Left ventricle myocardium inferior (tissue), 1 donor: ENCODE measurements around the gene AKT1S1. TPM values are rescaled to one million over a fixed set of nuclear protein-coding genes. Genes with fewer than 3 reads are reported as not detected.

Source experiments
- DNase-seq: peaks from one replicate; pipeline ENCODE4 v3.0.0-alpha.2; 2020
- H3K27ac ChIP-seq: fragments of 200-600 bp; replicated peaks from 2 replicates; pipeline ENCODE4 v1.8.0; 2021
- H3K27me3 ChIP-seq: fragments of 200-600 bp; 2 replicates; pipeline ENCODE4 v1.8.0; 2021; ENCODE audit warnings: low read depth
- H3K36me3 ChIP-seq: fragments of 200-600 bp; 2 replicates; pipeline ENCODE4 v1.8.0; 2021
- H3K4me1 ChIP-seq: fragments of 200-600 bp; 2 replicates; pipeline ENCODE4 v1.8.0; 2021
- H3K4me3 ChIP-seq: fragments of 200-600 bp; 2 replicates; pipeline ENCODE4 v1.8.0; 2021; ENCODE audit warnings: mild to moderate bottlenecking, moderate library complexity
- H3K9me3 ChIP-seq: fragments of 200-600 bp; replicated peaks from 2 replicates; pipeline ENCODE4 v1.8.0; 2021
- intact Hi-C: fragments of 100-400 bp; cut with micrococcal nuclease; formaldehyde crosslinking; loops from one replicate; pipeline ENCODE4 v1.11.0; 2022
- total RNA-seq: library from RNA; stranded (reverse); fragmentation: NEBNext Ultra II Directional; extraction: Animal tissue kit (Norgen Biotek cat#: 25700); gene quantifications from one replicate; pipeline ENCODE4 v1.2.1, GENCODE V29; 2021
- TF ChIP-seq, protein P1 (sequence below): fragments of 200-600 bp; IDR thresholded peaks from 2 replicates; pipeline ENCODE4 v1.8.0; 2021; ENCODE audit warnings: antibody characterized with exemption, mild to moderate bottlenecking, borderline replicate concordance
- donor health status: DM: no; HTN: yes; CAD: no; lungs with severe emphysema.

The AKT1S1 gene
- total RNA-seq, 1 donor from 2014 or later: 36.0 TPM

DNA sequence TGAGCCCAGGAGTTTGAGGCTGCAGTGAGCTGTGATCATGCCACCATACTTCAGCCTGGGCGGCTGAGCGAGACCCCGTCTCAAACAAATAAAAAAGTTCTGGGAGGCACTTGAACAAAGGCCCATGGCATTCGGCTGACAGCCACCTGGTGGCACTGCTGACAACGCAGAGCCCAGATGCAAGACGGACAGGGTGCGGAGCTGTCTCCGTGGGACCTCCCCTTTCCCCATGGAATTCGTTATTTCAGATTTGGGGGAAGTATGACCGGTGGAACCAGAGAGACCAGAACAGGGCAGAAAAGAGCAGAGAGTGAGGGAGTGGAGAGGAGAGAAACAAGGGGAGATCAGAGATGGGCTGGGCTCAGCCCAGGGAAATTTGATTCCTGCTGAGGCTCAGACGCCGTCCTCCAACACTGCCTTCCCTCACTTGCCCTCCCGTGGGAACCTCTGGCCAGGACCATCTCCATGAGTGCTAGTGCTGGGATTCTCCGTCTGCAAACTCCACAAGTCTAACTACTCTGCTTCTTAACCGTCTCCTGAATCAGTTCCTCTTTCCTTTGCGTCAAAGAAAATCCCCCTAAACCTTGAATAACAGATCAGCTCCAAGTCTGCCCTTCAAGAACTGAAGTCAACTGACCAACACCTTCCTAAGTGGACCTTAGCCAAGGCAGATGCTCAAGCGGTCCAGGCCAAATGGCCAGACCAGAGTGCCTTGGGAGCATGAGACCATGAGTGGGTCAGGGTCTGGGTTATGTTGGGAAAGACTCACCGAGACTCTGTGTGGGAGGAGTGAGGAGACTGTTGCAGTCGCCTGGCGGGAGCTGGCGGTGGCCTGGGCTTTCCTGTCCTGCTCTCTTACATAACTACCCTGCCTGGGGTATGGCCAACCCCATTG is 39.9 kb upstream of the AKT1S1 start:
- TF ChIP-seq, protein P1, sequence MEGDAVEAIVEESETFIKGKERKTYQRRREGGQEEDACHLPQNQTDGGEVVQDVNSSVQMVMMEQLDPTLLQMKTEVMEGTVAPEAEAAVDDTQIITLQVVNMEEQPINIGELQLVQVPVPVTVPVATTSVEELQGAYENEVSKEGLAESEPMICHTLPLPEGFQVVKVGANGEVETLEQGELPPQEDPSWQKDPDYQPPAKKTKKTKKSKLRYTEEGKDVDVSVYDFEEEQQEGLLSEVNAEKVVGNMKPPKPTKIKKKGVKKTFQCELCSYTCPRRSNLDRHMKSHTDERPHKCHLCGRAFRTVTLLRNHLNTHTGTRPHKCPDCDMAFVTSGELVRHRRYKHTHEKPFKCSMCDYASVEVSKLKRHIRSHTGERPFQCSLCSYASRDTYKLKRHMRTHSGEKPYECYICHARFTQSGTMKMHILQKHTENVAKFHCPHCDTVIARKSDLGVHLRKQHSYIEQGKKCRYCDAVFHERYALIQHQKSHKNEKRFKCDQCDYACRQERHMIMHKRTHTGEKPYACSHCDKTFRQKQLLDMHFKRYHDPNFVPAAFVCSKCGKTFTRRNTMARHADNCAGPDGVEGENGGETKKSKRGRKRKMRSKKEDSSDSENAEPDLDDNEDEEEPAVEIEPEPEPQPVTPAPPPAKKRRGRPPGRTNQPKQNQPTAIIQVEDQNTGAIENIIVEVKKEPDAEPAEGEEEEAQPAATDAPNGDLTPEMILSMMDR: no peak
- DNase-seq: no peak
- Histone ChIP-seq H3K36me3 (peaks cover 37% of the 10 kb centered on the region), H3K4me3 (no peak overlapping the region), H3K4me1 (no peaks in the 10 kb centered on the region), H3K27ac (no peak overlapping the region), H3K27me3 (no peaks in the 10 kb centered on the region), H3K9me3 (no peaks in the 10 kb centered on the region)
- intact Hi-C loops: no loop called here

DNA sequence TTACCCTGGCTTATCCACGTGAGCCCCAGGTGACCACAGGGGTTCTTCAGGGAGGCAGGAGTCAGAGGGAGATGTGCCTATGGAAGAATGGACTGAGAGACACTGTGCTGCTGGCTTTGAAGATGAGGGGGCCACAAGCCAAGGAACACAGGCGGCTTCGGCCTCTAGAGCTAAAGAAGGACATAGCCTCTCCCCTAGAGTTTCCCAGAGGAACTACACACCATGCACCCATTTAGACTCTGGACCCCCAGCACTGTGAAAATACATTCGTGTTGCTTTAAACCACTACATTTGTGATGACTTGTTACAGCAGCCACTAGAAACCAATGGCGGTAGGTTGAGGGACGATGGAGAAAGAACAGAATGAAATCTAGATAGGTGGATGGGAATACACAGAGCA is 38.1 kb upstream of the AKT1S1 start:
- Histone ChIP-seq H3K36me3 (peaks cover 25% of the 10 kb centered on the region), H3K27ac (no peak overlapping the region), H3K9me3 (no peaks in the 10 kb centered on the region), H3K4me3 (no peak overlapping the region), H3K27me3 (no peaks in the 10 kb centered on the region), H3K4me1 (peaks cover 9% of the 10 kb centered on the region)
- intact Hi-C loops: no loop called here
- TF ChIP-seq, protein P1: no peak
- no peak for DNase-seq

DNA sequence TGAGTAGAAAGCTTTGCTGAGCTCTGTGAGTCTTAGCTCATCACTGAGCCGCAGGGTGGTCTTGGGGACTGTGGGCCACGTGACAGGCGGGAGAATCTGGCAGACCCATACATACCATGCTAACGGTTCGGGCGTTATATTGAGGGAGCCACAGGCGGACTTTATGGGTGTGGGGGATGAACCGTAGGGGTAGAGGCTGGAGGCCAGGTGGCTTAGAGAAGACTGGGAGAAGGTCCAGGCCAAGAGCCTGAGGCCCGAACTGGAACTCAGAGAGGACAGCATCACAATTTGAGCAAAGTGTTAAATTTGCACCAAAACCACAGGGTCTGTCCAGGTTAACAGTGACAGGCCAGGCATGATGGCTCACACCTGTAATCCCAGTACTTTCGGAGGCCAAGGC is 36.6 kb upstream of the AKT1S1 start:
- H3K27me3 ChIP-seq: no peaks in the 10 kb centered on the region
- H3K36me3 ChIP-seq: peaks cover 36% of the 10 kb centered on the region
- no peak overlapping the region for H3K4me3 ChIP-seq
- H3K4me1 ChIP-seq: peaks cover 9% of the 10 kb centered on the region
- intact Hi-C loops: no loop called here
- no peak overlapping the region for H3K27ac ChIP-seq
- H3K9me3 ChIP-seq: no peaks in the 10 kb centered on the region
- DNase-seq: no peak
- TF ChIP-seq, protein P1: no peak

DNA sequence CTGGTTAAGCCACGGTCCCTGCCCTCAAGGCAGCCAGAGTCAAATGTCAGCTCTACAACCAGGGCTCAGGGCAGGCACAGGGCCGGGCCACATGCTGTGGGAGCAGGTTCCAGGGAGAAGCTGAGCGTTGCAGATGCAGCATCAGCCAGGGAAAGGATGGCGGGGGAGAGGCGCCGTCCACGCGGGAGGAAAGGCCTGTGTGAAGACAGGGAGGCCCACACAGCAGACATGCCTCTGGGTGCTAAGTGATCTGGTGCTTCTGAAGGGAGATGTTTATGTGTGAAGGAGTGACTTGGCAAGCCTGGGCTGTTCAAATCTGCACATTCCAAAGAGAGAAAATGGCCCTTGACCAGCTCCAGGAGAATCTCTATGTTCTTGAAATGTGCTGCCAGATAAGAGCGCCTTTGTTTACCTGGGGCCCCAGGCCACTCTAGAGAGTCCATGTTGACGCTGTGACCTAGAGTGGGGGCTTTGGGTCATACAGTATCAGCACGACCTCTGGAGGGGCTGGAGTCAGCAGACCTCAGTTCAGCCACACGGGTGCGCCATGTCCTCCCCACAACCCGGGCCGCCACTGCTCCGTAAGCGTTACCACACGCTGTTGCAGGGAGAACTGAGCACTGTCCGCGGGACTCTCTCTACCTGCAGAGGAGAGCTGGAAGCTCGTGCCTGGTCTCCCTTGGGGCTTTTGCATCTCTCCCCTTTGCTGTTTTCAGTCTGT is 36.0 kb upstream of the AKT1S1 start:
- Histone ChIP-seq H3K9me3 (no peaks in the 10 kb centered on the region), H3K27ac (no peak overlapping the region), H3K4me3 (no peak overlapping the region), H3K4me1 (peaks cover 9% of the 10 kb centered on the region), H3K27me3 (no peaks in the 10 kb centered on the region), H3K36me3 (peaks cover 42% of the 10 kb centered on the region)
- no peak for DNase-seq
- TF ChIP-seq, protein P1: no peak
- intact Hi-C loops: no loop called here

DNA sequence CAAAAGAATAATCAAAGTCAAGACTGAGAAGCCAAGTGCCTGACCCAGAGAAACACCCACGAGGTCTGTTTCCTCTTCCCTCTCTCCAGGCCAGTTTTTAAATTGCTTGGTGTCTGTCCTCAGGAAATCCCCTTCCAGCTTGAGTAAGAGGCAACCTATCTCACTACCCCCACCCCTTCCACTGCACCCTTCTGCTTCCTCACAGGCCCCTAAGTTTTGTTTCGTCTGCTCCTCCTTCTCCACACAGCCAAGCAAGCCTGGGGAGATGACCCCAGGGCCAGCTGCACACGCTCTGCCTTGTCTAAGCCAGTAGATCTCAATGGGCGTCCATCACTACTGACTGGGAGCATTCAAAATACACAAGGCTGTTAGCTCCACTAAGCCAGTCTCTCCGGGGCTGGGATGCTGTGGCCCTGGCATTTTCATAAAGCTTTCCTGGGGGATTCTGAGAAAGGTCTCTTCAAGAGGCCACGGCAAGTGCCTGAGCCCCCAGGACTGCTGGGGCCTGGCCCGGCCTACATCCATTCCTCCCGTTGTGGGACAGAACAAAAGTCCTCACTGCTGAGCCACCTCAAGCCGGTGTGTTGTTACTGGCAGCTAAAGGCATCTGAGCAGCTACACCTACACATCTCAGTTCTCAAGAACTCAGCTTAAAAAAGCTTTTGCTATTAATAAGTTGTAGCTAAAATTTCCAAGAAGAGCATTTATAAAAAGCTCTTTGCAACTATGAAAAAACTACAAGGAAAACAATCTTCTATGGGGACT is 34.4 kb upstream of the AKT1S1 start:
- intact Hi-C loops: no loop called here
- H3K4me3 ChIP-seq: no peak overlapping the region
- TF ChIP-seq, protein P1: no peak
- H3K9me3 ChIP-seq: no peaks in the 10 kb centered on the region
- no peak for DNase-seq
- H3K36me3 ChIP-seq: peaks cover 56% of the 10 kb centered on the region
- peaks cover 9% of the 10 kb centered on the region for H3K4me1 ChIP-seq
- H3K27me3 ChIP-seq: no peaks in the 10 kb centered on the region
- H3K27ac ChIP-seq: peak overlapping the region; percentile 28
